ENCODE results near the gene MAGT1. TPM values are rescaled to one million over a fixed set of nuclear protein-coding genes. Genes with fewer than 3 reads are reported as not detected.
A peak's percentile ranks its signal among the peaks of the same experiment; 100 is the strongest.
"Not testable (repeated sequence)": the region's sequence is repeated elsewhere in the genome, so short reads cannot be mapped to it uniquely, and the experiment has no call there.

The MAGT1 gene
- total RNA-seq, 1 donor from 2014 or later: 52.0 TPM

- Mint-ChIP-seq H3K9me3 (no peaks in the 10 kb centered on the region), H3K4me3 (ENCODE audit: low read depth) (peak overlapping the region; percentile 76), H3K27ac (peak overlapping the region; percentile 71), H3K36me3 (ENCODE audit: low read depth) (peaks cover 3% of the 10 kb centered on the region), H3K27me3 (ENCODE audit: low read depth) (no peaks in the 10 kb centered on the region), H3K4me1 (ENCODE audit: low read depth) (peaks cover 16% of the 10 kb centered on the region)
- intact Hi-C loops (cut with micrococcal nuclease): no loop called here
- DNase-seq (ENCODE audit: low spot score): no peak
Measured at GRCh38 chrX:77917294-77917933, 22.2 kb upstream of the MAGT1 start.

GRCh38 chrX:77910108-77910840 is 15.0 kb upstream of the MAGT1 start, which contains the start of gene ATP7A:
TSS of gene ATP7A (plus strand) at chrX:77910693. CDS start at chrX:77971642, 60,949 bp downstream.
- peak within 1 kb of the TSS; percentile 93 for H3K4me3 Mint-ChIP-seq (ENCODE audit: low read depth)
- H3K4me1 Mint-ChIP-seq (ENCODE audit: low read depth): peaks cover 9% of the 10 kb centered on the region
- intact Hi-C loops (cut with micrococcal nuclease): loop anchor here (1.0 to 2.0 kb wide), 5 partner anchors 11 to 195 kb away; partner anchors contain the start of genes COX7B, MAGT1 and PGK1
- peak within 1 kb of the TSS; percentile 97 for H3K27ac Mint-ChIP-seq
- no peaks in the 10 kb centered on the region for H3K27me3 Mint-ChIP-seq (ENCODE audit: low read depth)
- DNase-seq (ENCODE audit: low spot score): peak; percentile 86
- peaks cover 3% of the 10 kb centered on the region for H3K36me3 Mint-ChIP-seq (ENCODE audit: low read depth)
- H3K9me3 Mint-ChIP-seq: no peaks in the 10 kb centered on the region

- no peak for DNase-seq (ENCODE audit: low spot score)
- intact Hi-C loops (cut with micrococcal nuclease): no loop called here
- peak overlapping the region; percentile 94 for H3K4me3 Mint-ChIP-seq (ENCODE audit: low read depth)
- peak overlapping the region; percentile 46 for H3K27ac Mint-ChIP-seq
- H3K4me1 Mint-ChIP-seq (ENCODE audit: low read depth): peaks cover 11% of the 10 kb centered on the region
- peaks cover 35% of the 10 kb centered on the region for H3K36me3 Mint-ChIP-seq (ENCODE audit: low read depth)
- no peaks in the 10 kb centered on the region for H3K27me3 Mint-ChIP-seq (ENCODE audit: low read depth)
- H3K9me3 Mint-ChIP-seq: no peaks in the 10 kb centered on the region
Measured at GRCh38 chrX:77901506-77901905, 6.3 kb upstream of the MAGT1 start.

- intact Hi-C loops (cut with micrococcal nuclease): no loop called here
- no peaks in the 10 kb centered on the region for H3K27me3 Mint-ChIP-seq (ENCODE audit: low read depth)
- peaks cover 12% of the 10 kb centered on the region for H3K4me1 Mint-ChIP-seq (ENCODE audit: low read depth)
- peak overlapping the region; percentile 94 for H3K4me3 Mint-ChIP-seq (ENCODE audit: low read depth)
- DNase-seq (ENCODE audit: low spot score): no peak
- peak overlapping the region; percentile 55 for H3K27ac Mint-ChIP-seq
- H3K36me3 Mint-ChIP-seq (ENCODE audit: low read depth): peaks cover 35% of the 10 kb centered on the region
- no peaks in the 10 kb centered on the region for H3K9me3 Mint-ChIP-seq
Measured at GRCh38 chrX:77900688-77901087, 5.5 kb upstream of the MAGT1 start.

GRCh38 chrX:77899081-77899828 is 4.0 kb upstream of the MAGT1 start, which contains the start of gene COX7B:
TSS of gene COX7B (plus strand) at chrX:77899468. CDS start at chrX:77899554, 86 bp downstream.
- peak within 1 kb of the TSS; percentile 94 for H3K4me3 Mint-ChIP-seq (ENCODE audit: low read depth)
- peaks cover 27% of the 10 kb centered on the region for H3K36me3 Mint-ChIP-seq (ENCODE audit: low read depth)
- DNase-seq (ENCODE audit: low spot score): peak; percentile 67
- H3K9me3 Mint-ChIP-seq: no peaks in the 10 kb centered on the region
- H3K27me3 Mint-ChIP-seq (ENCODE audit: low read depth): no peaks in the 10 kb centered on the region
- H3K27ac Mint-ChIP-seq: peak within 1 kb of the TSS; percentile 92
- peaks cover 12% of the 10 kb centered on the region for H3K4me1 Mint-ChIP-seq (ENCODE audit: low read depth)
- intact Hi-C loops (cut with micrococcal nuclease): loop anchor here (1.0 to 10.0 kb wide), 4 partner anchors 11 to 452 kb away; partner anchors contain the start of genes ATP7A, FGF16 and PGK1

- no peak for DNase-seq (ENCODE audit: low spot score)
- Mint-ChIP-seq H3K27ac (no peak overlapping the region), H3K4me3 (ENCODE audit: low read depth) (peak overlapping the region; percentile 91), H3K27me3 (ENCODE audit: low read depth) (no peaks in the 10 kb centered on the region), H3K4me1 (ENCODE audit: low read depth) (peaks cover 23% of the 10 kb centered on the region), H3K9me3 (no peaks in the 10 kb centered on the region), H3K36me3 (ENCODE audit: low read depth) (peaks cover 19% of the 10 kb centered on the region)
- intact Hi-C loops (cut with micrococcal nuclease): loop anchor here (2.0 to 10.0 kb wide), 2 partner anchors 17 to 219 kb away; partner anchors contain the start of gene ATP7A
Measured at GRCh38 chrX:77893713-77894112, 1.5 kb downstream of the MAGT1 start.

- H3K9me3 Mint-ChIP-seq: no peaks in the 10 kb centered on the region
Measured at GRCh38 chrX:77892887-77893286, 2.3 kb downstream of the MAGT1 start.

GRCh38 chrX:77881418-77881817 is 13.8 kb downstream of the MAGT1 start:
- DNase-seq (ENCODE audit: low spot score); H3K9me3 Mint-ChIP-seq; H3K27me3 Mint-ChIP-seq (ENCODE audit: low read depth); H3K4me3 Mint-ChIP-seq (ENCODE audit: low read depth); H3K27ac Mint-ChIP-seq; intact Hi-C loops (cut with micrococcal nuclease); H3K4me1 Mint-ChIP-seq (ENCODE audit: low read depth): not testable (repeated sequence)
- H3K36me3 Mint-ChIP-seq (ENCODE audit: low read depth): peaks cover 20% of the 10 kb centered on the region

More at GRCh38 chrX:77892887-77893286, 2.3 kb downstream of the MAGT1 start:
- intact Hi-C loops (cut with micrococcal nuclease): loop anchor here (10.0 kb wide), 1 partner anchor 218 kb away; no protein-coding TSS in a partner anchor
- peaks cover 23% of the 10 kb centered on the region for H3K4me1 Mint-ChIP-seq (ENCODE audit: low read depth)
- H3K27ac Mint-ChIP-seq: no peak overlapping the region
- peak overlapping the region; percentile 91 for H3K4me3 Mint-ChIP-seq (ENCODE audit: low read depth)
- no peak for DNase-seq (ENCODE audit: low spot score)
- no peaks in the 10 kb centered on the region for H3K27me3 Mint-ChIP-seq (ENCODE audit: low read depth)
- H3K36me3 Mint-ChIP-seq (ENCODE audit: low read depth): peaks cover 19% of the 10 kb centered on the region

GRCh38 chrX:77875372-77875771 is 19.9 kb downstream of the MAGT1 start:
- H3K27ac Mint-ChIP-seq: no peak overlapping the region
- peaks cover 35% of the 10 kb centered on the region for H3K36me3 Mint-ChIP-seq (ENCODE audit: low read depth)
- no peaks in the 10 kb centered on the region for H3K27me3 Mint-ChIP-seq (ENCODE audit: low read depth)
- H3K9me3 Mint-ChIP-seq: no peaks in the 10 kb centered on the region
- no peak overlapping the region for H3K4me3 Mint-ChIP-seq (ENCODE audit: low read depth)
- no peak for DNase-seq (ENCODE audit: low spot score)
- intact Hi-C loops (cut with micrococcal nuclease): no loop called here
- peaks cover 2% of the 10 kb centered on the region for H3K4me1 Mint-ChIP-seq (ENCODE audit: low read depth)

GRCh38 chrX:77831544-77831943 is 63.7 kb downstream of the MAGT1 start:
- H3K4me1 Mint-ChIP-seq (ENCODE audit: low read depth); intact Hi-C loops (cut with micrococcal nuclease); DNase-seq (ENCODE audit: low spot score); H3K27me3 Mint-ChIP-seq (ENCODE audit: low read depth); H3K27ac Mint-ChIP-seq; H3K4me3 Mint-ChIP-seq (ENCODE audit: low read depth); H3K9me3 Mint-ChIP-seq: not testable (repeated sequence)
- peaks cover 39% of the 10 kb centered on the region for H3K36me3 Mint-ChIP-seq (ENCODE audit: low read depth)

- H3K4me3 Mint-ChIP-seq (ENCODE audit: low read depth); intact Hi-C loops (cut with micrococcal nuclease); H3K4me1 Mint-ChIP-seq (ENCODE audit: low read depth); H3K27ac Mint-ChIP-seq; H3K9me3 Mint-ChIP-seq; H3K27me3 Mint-ChIP-seq (ENCODE audit: low read depth); DNase-seq (ENCODE audit: low spot score): not testable (repeated sequence)
- peaks cover 45% of the 10 kb centered on the region for H3K36me3 Mint-ChIP-seq (ENCODE audit: low read depth)
Measured at GRCh38 chrX:77821989-77822388, 73.2 kb downstream of the MAGT1 start.

- Mint-ChIP-seq H3K27ac (no peak overlapping the region), H3K4me3 (ENCODE audit: low read depth) (no peak overlapping the region), H3K4me1 (ENCODE audit: low read depth) (no peaks in the 10 kb centered on the region), H3K27me3 (ENCODE audit: low read depth) (no peaks in the 10 kb centered on the region), H3K36me3 (ENCODE audit: low read depth) (peaks cover 30% of the 10 kb centered on the region), H3K9me3 (peaks cover 6% of the 10 kb centered on the region)
- no peak for DNase-seq (ENCODE audit: low spot score)
- intact Hi-C loops (cut with micrococcal nuclease): no loop called here
Measured at GRCh38 chrX:77820091-77820727, 75.0 kb downstream of the MAGT1 start.
